PC-3 (cell line): ENCODE measurements around the gene ZSCAN2. TPM values are rescaled to one million over a fixed set of nuclear protein-coding genes. Genes with fewer than 3 reads are reported as not detected.

Source experiments
- ATAC-seq: fragments of 200-7000 bp; cut with Tn5 transposase; 2 replicates; pipeline ENCODE4 v1.9.1; 2020; ENCODE audit warnings: mild to moderate bottlenecking, moderate library complexity
- BruUV-seq: library from RNA; stranded (reverse); fragments of 400-500 nt; replicated peaks from 2 replicates; lab custom pipeline; 2021; lab: Mats Ljungman, UMichigan
- CTCF ChIA-PET: fragments of 300-600 bp; sonication (Branson Sonifier 250); formaldehyde crosslinking; loops from one replicate; lab custom pipeline; 2022; ENCODE audit warnings: antibody characterized with exemption; lab: Charles Lee
- POLR2A ChIA-PET: fragments of 300-600 bp; sonication (Branson Sonifier 250); formaldehyde crosslinking; loops from one replicate; lab custom pipeline; 2022; ENCODE audit warnings: antibody characterized with exemption; ENCODE audit not compliant: unreplicated experiment; lab: Charles Lee
- DNase-seq: peaks from one replicate; pipeline ENCODE4 v3.0.0-alpha.2; 2015
- H2AFZ ChIP-seq: fragments of 300-600 bp; sonication (generic); 2 replicates; pipeline ENCODE4 v1.6.0; 2016; ENCODE audit warnings: antibody characterized with exemption, low read length
- H3F3A ChIP-seq: fragments of 300-600 bp; sonication (generic); one replicate; pipeline ENCODE4 v1.6.0; 2017; ENCODE audit warnings: antibody characterized with exemption, low read length, control low read depth, mild to moderate bottlenecking; ENCODE audit not compliant: unreplicated experiment
- H3K27ac ChIP-seq: fragments of 300-600 bp; sonication (generic); 2 replicates; pipeline ENCODE4 v1.5.1; 2016; ENCODE audit warnings: mild to moderate bottlenecking, low read length
- H3K27me3 ChIP-seq: fragments of 300-600 bp; sonication (generic); 2 replicates; pipeline ENCODE4 v1.6.1; 2016; ENCODE audit warnings: low read length, mixed read lengths
- H3K36me3 ChIP-seq: fragments of 300-600 bp; sonication (generic); 2 replicates; pipeline ENCODE4 v1.6.1; 2016; ENCODE audit warnings: low read depth, mixed run types, low read length, mixed read lengths
- H3K4me1 ChIP-seq: fragments of 300-600 bp; sonication (generic); 2 replicates; pipeline ENCODE4 v1.5.1; 2016; ENCODE audit warnings: low read length; ENCODE audit not compliant: insufficient read depth
- H3K4me2 ChIP-seq: fragments of 300-600 bp; sonication (generic); 2 replicates; pipeline ENCODE4 v1.6.0; 2016; ENCODE audit warnings: low read length
- H3K4me3 ChIP-seq: fragments of 300-600 bp; sonication (generic); 2 replicates; pipeline ENCODE4 v1.5.1; 2016; ENCODE audit warnings: mild to moderate bottlenecking, low read length, mixed read lengths
- H3K79me2 ChIP-seq: fragments of 300-600 bp; sonication (generic); 2 replicates; pipeline ENCODE4 v1.6.1; 2017; ENCODE audit warnings: low read length, mixed read lengths
- H3K9ac ChIP-seq: fragments of 300-600 bp; sonication (generic); 2 replicates; pipeline ENCODE4 v1.6.0; 2016; ENCODE audit warnings: mild to moderate bottlenecking, low read length
- H3K9me2 ChIP-seq: fragments of 300-600 bp; sonication (generic); replicated peaks from 2 replicates; pipeline ENCODE4 v1.6.1; 2016; ENCODE audit warnings: mixed run types, low read length, mixed read lengths
- H3K9me3 ChIP-seq: fragments of 300-600 bp; sonication (generic); 2 replicates; pipeline ENCODE4 v1.6.1; 2016; ENCODE audit warnings: low read length, mixed read lengths
- H4K20me1 ChIP-seq: fragments of 300-600 bp; sonication (generic); 2 replicates; pipeline ENCODE4 v1.6.1; 2016; ENCODE audit warnings: low read length, mixed read lengths
- CTCF ChIP-seq: fragments of 300-600 bp; sonication (generic); conservative IDR thresholded peaks from 2 replicates; pipeline ENCODE4 v1.5.1; 2017; ENCODE audit warnings: antibody characterized with exemption, low read depth, mild to moderate bottlenecking, low read length
- EZH2 ChIP-seq: fragments of 300-600 bp; sonication (generic); IDR thresholded peaks from one replicate; pipeline ENCODE4 v1.6.1; 2017; ENCODE audit warnings: antibody characterized with exemption, mild to moderate bottlenecking, low read length; ENCODE audit not compliant: unreplicated experiment
- EZH2phosphoT487 ChIP-seq: fragments of 300-600 bp; sonication (generic); IDR thresholded peaks from 2 replicates; pipeline ENCODE4 v1.6.1; 2018; ENCODE audit warnings: mild to moderate bottlenecking, antibody characterized with exemption, low read length, borderline replicate concordance
- intact Hi-C: fragments of 100-400 bp; cut with micrococcal nuclease; formaldehyde crosslinking; loops from 2 replicates; pipeline ENCODE4 v1.9.0; 2023
- total RNA-seq: library from RNA; depleted of rRNA; stranded (reverse); fragments of >200 nt; gene quantifications from 2 replicates; pipeline ENCODE4 v1.2.3, GENCODE V29; 2014

ZSCAN2 gene
- total RNA-seq, 1 experiment from 2014 or later: 15.0 TPM

DNA sequence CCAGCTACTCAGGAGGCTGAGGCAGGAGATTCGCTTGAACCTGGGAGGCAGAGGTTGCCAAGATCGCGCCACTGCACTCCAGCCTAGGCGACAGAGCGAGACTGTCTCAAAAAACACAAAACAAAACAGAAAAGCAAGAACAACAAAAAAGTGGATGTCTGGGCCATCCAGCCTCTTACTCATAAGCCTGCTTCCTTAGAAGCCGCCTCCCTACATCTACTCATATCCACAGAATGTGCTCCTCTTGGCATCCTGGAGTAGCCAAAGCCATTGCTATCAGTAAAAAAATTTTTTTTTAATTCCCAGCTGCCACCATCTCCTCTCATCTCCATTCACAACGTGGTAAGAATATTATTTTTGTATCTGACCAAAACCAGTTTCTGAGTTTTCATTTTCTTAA, 10.8 kb downstream of the ZSCAN2 start:
- Histone ChIP-seq H4K20me1 (no peaks in the 10 kb centered on the region), H3K79me2 (no peaks in the 10 kb centered on the region), H3F3A (no peaks in the 10 kb centered on the region), H3K4me3 (no peak overlapping the region), H3K27me3 (no peaks in the 10 kb centered on the region), H3K36me3 (no peaks in the 10 kb centered on the region), H3K9ac (no peak overlapping the region), H2AFZ (no peak overlapping the region), H3K9me3 (no peaks in the 10 kb centered on the region), H3K4me2 (no peak overlapping the region), H3K4me1 (no peaks in the 10 kb centered on the region), H3K9me2 (no peaks in the 10 kb centered on the region), H3K27ac (no peak overlapping the region)
- no peak for ATAC-seq
- BruUV-seq: no TSS peak
- TF ChIP-seq CTCF: no peak
- TF ChIP-seq EZH2phosphoT487: no peak
- TF ChIP-seq EZH2: no peak
- DNase-seq: no peak
- ChIA-PET CTCF (no interaction called here), POLR2A (no interaction called here)
- intact Hi-C loops: no loop called here

DNA sequence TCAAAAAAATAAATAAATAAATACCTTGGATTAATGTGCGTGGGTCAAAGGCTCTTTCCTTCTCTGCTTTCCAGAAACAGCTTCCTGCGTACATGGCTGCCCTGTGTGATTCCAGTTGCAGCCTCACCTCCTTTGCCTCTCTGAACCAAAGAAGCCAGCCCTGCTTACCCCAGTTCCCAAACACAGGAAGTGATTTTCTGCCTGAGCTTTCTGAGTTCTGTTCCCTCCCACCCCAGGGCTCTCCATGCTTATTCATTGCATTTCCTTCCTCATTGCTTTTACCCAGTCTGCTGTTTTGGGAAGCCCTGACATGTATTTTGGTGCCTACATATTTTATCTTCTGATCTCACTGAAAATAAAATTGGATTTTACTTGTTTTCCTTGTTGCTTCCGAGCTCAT, 15.4 kb downstream of the ZSCAN2 start:
- DNase-seq: no peak
- H3K36me3 ChIP-seq: peaks cover 10% of the 10 kb centered on the region
- TF ChIP-seq CTCF: no peak
- TF ChIP-seq EZH2phosphoT487: no peak
- TF ChIP-seq EZH2: no peak
- H3K79me2 ChIP-seq: no peaks in the 10 kb centered on the region
- no TSS peak for BruUV-seq
- H3F3A ChIP-seq: no peaks in the 10 kb centered on the region
- peaks cover 10% of the 10 kb centered on the region for H3K9me3 ChIP-seq
- no peak overlapping the region for H3K4me2 ChIP-seq
- no peak overlapping the region for H3K9ac ChIP-seq
- H3K9me2 ChIP-seq: no peaks in the 10 kb centered on the region
- H3K4me3 ChIP-seq: no peak overlapping the region
- no peak overlapping the region for H3K27ac ChIP-seq
- H2AFZ ChIP-seq: no peak overlapping the region
- no peaks in the 10 kb centered on the region for H4K20me1 ChIP-seq
- ChIA-PET CTCF (no interaction called here), POLR2A (no interaction called here)
- no peak for ATAC-seq
- intact Hi-C loops: no loop called here
- no peaks in the 10 kb centered on the region for H3K4me1 ChIP-seq
- H3K27me3 ChIP-seq: no peaks in the 10 kb centered on the region

DNA sequence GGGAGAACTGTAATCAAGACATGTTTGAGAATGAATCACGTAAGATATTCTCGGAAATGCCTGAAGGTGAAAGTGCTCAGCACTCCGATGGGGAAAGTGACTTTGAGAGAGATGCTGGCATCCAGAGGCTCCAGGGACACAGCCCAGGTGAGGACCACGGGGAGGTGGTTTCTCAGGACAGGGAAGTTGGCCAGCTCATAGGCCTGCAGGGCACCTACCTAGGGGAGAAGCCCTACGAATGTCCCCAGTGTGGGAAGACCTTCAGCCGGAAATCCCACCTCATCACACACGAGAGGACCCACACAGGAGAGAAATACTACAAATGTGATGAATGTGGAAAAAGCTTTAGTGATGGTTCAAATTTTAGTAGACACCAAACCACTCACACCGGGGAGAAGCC, 19.8 kb downstream of the ZSCAN2 start:
- H3K9me3 ChIP-seq: peaks cover 17% of the 10 kb centered on the region
- intact Hi-C loops: no loop called here
- BruUV-seq: no TSS peak
- no peak overlapping the region for H2AFZ ChIP-seq
- ChIA-PET CTCF (no interaction called here), POLR2A (no interaction called here)
- ATAC-seq: no peak
- H3K27me3 ChIP-seq: no peaks in the 10 kb centered on the region
- no peak overlapping the region; the same call in 1 of the 2 replicates for H3K4me3 ChIP-seq
- no peaks in the 10 kb centered on the region for H3K4me1 ChIP-seq
- H3K27ac ChIP-seq: no peak overlapping the region
- no peak for TF ChIP-seq EZH2phosphoT487
- TF ChIP-seq EZH2: no peak
- TF ChIP-seq CTCF: no peak
- H3K4me2 ChIP-seq: no peak overlapping the region
- no peaks in the 10 kb centered on the region for H4K20me1 ChIP-seq
- DNase-seq: no peak
- no peak overlapping the region for H3K9ac ChIP-seq
- no peaks in the 10 kb centered on the region for H3F3A ChIP-seq
- H3K9me2 ChIP-seq: no peaks in the 10 kb centered on the region
- H3K79me2 ChIP-seq: no peaks in the 10 kb centered on the region
- H3K36me3 ChIP-seq: peaks cover 21% of the 10 kb centered on the region
